ENCODE measurements around the gene ZNF687.

DNA sequence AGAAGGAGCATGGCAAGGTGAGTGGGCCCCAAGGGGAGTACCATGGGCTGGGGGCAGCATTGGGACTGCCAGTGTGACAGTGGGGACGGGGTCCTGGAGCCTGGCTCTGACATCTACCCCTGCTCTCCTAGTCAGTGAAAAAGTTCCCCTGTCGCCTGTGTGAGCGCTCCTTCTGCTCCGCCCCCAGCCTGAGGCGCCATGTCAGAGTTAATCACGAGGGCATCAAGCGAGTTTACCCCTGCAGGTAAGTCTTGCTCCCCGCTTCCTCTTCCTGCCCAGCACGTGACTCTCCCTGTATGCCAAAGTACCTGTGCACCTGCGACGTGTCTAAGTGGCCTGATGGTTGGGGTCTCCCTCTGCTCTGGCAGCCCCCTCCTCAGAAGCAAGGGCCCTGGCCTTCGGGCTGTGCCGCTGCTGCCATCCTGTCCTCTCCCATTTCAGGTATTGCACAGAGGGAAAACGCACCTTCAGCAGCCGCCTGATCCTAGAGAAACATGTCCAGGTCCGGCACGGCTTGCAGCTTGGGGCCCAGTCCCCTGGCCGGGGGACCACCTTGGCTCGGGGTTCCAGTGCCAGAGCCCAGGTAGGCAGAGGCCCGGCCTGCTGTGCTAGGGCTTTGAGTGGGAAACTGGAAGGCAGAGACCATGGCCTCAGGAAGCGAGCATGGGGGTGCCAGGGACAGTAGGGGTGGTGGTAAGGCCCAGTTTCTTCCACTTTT is 8.1 kb downstream of the ZNF687 start:
- TF ChIP-seq, protein P1, sequence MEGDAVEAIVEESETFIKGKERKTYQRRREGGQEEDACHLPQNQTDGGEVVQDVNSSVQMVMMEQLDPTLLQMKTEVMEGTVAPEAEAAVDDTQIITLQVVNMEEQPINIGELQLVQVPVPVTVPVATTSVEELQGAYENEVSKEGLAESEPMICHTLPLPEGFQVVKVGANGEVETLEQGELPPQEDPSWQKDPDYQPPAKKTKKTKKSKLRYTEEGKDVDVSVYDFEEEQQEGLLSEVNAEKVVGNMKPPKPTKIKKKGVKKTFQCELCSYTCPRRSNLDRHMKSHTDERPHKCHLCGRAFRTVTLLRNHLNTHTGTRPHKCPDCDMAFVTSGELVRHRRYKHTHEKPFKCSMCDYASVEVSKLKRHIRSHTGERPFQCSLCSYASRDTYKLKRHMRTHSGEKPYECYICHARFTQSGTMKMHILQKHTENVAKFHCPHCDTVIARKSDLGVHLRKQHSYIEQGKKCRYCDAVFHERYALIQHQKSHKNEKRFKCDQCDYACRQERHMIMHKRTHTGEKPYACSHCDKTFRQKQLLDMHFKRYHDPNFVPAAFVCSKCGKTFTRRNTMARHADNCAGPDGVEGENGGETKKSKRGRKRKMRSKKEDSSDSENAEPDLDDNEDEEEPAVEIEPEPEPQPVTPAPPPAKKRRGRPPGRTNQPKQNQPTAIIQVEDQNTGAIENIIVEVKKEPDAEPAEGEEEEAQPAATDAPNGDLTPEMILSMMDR (IDR thresholded peaks at IDR 0.05; ENCODE audit: low read depth, low read length, poor library complexity, severe bottlenecking): no peak
- TF ChIP-seq EZH2phosphoT487 (IDR thresholded peaks at IDR 0.05; ENCODE audit: borderline replicate concordance, low read length): no peak

Data from DOHH2 (cell line).